ENCODE data around the gene MDM4.
"Not testable (repeated sequence)": the region's sequence is repeated elsewhere in the genome, so short reads cannot be mapped to it uniquely, and the experiment has no call there.

Gene MDM4

DNA sequence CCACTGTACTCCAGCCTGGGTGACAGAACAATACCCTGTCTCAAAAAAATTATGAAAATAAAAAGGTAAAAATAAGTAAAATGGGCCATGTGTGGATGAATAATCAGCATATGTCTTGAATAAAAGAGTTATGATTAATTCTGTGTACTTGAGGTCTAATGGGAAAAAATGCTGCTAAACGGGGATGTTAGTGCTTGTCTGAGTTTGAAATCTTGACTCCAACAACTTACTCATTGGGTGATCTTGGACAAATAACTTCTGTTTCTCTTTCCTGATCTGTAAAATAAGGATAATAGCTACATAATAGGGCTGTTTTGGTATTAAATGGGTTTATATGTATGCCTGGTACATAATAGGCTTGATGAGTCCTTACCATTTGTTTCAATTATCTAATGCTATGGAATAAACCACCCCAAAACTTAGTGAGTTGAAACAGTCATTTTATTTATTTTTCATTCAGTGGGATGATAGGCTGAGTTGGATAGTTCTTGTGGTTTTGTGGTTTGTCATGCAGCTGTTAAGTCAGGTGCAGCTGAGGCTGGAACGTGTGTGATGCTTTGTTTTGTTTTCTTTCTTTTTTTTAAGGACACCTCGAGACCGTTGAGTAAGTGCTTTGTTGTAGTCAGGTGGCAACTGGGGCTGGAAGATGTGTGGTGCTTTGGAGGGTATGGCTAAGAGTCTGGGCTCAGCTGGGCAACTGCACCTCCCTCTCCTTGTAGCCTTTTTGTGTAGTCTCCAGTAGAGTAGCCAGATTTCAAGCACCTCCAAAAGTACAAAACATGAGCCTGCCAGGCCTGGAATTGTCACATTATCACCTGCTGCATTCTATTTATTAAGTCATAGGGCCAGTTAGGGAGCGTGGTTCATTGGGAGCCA lies 4.9 kb downstream of the MDM4 start:
- peak; percentile 82 for DNase-seq

DNA sequence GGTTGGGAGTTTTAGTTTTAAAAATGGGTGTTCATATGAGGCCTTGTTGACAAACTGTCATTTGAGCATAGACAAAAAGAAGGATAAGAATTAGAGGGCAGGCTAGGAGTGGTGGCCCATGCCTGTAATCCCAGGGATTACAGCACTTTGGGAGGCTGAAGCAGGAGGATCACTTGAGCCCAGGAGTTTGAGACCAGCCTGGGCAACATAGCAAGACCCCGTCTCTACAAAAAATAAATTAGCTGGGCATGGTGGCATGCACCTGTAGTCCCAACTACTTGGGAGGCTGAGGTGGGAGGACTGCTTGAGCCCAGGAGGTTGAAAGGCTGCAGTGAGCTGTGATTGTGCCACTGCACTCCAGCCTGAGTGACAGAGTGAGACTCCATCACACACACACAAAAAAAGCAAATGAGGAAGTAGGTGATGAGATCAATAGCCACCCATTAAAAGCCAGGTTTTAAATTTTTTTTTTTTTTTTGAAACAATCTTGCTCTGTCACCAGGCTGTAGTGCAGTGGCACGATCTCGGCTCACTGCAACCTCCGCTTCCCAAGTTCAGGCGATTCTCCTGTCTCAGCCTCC lies 5.8 kb downstream of the MDM4 start:
- DNase-seq, result not testable (repeated sequence)

- no peak for DNase-seq
Measured at GRCh38 chr1:204523605-204524215, 7.5 kb downstream of the MDM4 start.

- no peak for DNase-seq
Measured at GRCh38 chr1:204524986-204525385, 8.8 kb downstream of the MDM4 start.

DNA sequence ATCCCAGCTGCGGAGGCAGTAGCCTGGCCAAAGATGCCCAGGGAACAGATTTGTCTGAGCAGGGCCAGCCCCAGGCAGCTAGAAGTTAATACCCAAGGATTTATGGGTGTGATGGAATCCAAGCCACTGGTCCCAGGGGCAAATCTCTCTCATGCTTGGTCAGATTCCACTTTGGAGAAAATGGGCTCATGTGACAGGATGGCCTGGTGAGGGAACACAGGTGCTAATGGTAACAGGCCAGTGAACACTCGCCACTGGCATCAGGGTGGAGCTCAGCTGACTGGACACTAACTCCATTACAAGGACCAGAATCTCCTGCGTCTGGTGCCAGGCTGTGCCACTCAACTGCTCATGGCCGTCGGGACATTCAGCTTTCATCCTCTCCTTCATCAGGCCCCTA lies 12.0 kb downstream of the MDM4 start:
- DNase-seq, result no peak

DNA sequence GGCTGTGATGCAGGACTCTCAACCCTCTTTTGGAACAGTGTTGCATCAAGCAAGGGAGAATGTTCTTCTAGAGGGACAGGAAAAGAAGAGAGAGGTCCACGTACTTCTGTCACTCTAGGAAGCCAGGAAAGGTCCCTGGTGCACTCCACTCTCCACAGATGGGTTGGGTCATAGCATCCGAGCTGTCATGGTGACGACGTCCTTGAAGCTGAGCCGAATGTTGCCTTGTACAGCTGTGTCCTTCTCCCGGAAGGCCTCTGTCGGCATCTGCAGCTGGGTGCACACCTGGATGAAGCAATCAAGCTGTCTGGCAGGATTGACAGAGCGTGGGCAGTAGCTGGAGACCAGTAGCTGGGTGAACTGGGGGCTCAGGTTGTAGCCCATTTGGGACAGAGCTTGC lies 12.5 kb downstream of the MDM4 start:
- DNase-seq, result no peak

GRCh38 chr1:204529371-204529895 lies 13.2 kb downstream of the MDM4 start:
- DNase-seq, result no peak

- DNase-seq, result no peak
Measured at GRCh38 chr1:204530932-204531331, 14.7 kb downstream of the MDM4 start.

DNA sequence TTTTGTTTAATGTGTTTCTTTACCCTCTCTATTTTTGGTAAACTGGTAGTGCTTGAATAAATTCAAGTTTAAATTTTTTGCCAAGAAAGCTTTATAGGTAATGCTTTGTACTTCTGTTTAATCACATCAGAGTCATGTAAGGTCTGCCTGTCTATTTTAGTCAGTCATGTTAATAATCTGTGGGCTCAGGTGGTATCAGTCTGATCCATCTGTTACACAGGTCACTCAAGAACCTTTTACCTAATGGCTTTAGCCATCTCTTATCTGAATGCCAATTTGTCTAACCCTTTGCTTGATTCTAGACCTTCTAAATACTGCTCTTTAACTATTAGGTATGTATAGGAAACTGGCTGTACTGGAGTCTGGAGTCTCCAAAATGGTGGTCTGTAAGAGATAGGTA lies 16.6 kb downstream of the MDM4 start:
- no peak for DNase-seq

- DNase-seq, result no peak
Measured at GRCh38 chr1:204541626-204542025, 25.4 kb downstream of the MDM4 start.

GRCh38 chr1:204544321-204544720 lies 28.1 kb downstream of the MDM4 start:
- peak; percentile 64 for DNase-seq

DNA sequence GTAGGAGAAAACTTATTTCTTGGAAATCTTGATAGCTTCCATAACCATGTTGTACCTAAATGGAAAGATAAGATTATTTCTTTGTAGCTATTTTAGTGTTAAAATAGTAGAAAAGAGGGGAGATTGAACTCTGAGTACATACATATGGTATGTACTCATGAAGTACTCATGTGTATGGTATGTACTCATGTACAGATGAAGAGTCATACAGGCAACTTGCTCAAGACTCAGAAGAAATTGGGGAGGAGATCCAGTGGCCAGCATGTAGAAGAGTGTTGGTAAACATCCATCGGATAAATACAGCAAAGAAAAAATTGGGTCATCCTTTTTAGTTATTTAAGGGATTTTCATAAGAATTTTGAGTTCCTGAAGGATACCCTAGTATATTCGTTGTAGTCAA lies 29.0 kb downstream of the MDM4 start:
- DNase-seq, result no peak

DNA sequence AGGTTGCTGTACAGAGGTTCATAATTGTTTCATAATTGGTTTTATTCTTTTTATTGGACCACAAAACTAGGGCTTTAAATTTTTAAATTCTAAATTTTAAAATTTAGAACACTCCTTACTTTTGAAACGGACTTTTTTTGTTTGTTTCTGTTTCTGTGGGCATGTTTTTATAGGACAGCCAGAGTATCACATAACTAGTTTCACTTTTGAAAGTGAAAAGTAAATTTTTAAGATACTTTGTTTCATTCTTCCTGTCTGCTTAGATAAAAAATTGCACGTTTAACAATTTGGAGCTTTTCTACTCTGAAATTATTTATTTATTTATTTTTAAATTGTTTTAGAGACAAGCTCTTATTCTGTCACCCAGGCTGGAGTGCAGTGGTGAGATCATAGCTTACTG lies 29.7 kb downstream of the MDM4 start:
- DNase-seq, result no peak

DNA sequence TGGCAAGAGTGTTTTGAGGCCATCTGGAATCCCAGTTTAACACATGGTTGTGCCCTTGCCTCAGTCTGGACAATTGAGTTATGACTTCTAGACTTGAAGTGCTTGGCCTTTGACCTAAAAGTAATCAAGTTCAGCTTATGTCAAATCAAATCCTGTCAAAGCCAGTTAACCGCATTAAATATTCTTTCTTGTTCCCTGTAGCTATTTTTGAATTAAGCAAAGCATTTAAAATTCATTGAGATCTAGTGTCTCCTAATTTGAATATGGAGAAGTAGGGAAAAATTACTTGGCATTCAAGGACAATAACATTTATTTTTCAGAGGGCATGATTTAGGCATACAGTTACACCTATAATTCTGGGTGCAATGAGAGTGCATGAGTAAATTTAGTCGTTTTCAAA lies 32.1 kb downstream of the MDM4 start:
- no peak for DNase-seq

DNA sequence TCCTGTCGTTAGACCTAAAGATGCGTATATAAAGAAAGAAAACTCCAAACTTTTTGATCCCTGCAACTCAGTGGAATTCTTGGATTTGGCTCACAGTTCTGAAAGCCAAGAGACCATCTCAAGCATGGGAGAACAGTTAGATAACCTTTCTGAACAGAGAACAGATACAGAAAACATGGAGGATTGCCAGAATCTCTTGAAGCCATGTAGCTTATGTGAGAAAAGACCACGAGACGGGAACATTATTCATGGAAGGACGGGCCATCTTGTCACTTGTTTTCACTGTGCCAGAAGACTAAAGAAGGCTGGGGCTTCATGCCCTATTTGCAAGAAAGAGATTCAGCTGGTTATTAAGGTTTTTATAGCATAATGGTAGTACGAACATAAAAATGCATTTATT lies 33.1 kb downstream of the MDM4 start:
- DNase-seq, result no peak

DNA sequence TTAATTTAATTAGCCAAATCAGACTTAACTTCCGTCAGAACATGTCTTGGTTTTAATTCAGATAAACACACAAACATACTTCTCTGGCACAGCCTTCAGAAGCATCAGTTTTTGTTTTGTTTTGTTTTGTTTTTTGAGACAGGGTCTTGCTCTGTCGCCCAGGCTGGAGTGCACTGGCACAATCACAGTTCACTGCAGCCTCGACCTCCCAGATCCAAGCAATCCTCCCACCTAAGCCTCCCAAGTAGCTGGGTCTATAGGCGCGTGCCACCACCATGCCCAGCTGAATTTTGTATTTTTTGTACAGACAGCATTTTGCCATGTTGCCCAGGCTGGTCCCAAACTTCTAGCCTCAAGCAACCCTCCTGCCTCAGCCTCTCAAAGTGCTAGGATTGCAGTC lies 34.7 kb downstream of the MDM4 start:
- DNase-seq, result no peak

- no peak for DNase-seq
Measured at GRCh38 chr1:204556458-204557052, 40.3 kb downstream of the MDM4 start.

DNA sequence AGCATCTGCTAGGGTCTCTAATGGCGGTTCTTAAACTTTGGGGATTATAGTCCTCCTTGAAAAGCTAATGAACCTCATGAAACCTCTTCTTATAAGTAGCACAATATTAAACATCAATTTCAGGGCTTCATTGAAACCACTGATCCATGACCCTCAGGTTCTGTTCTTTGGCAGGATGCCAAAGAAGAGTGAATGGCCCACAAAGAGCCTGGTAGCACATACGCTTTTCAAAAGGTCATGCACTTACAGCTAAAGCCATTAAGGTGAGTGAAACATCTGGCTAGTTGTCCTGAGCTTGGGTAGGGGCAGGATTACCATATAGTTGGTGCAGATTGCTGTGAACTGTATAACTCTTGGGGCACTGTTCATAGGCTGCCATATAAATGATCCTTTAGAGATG lies 42.3 kb downstream of the MDM4 start:
- DNase-seq, result no peak

DNA sequence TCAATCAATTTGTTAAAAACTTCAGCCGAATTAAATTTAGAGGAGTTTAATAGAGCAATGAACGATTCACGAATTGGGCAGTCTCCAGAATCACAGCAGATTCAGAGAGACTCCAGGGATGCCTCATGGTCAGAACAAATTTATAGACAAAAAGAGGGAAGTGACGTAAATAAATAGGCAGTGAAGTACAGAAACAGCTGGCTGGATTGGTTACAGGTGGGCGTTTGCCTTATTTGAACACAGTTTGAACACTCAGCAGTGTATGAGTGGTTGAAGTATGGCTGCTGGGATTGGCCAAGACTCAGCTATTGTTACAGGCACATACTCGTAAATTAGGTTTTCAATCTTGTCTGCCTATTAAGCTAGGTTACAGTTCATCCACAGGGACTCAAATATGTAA lies 43.8 kb downstream of the MDM4 start:
- DNase-seq, result not testable (repeated sequence)

DNA sequence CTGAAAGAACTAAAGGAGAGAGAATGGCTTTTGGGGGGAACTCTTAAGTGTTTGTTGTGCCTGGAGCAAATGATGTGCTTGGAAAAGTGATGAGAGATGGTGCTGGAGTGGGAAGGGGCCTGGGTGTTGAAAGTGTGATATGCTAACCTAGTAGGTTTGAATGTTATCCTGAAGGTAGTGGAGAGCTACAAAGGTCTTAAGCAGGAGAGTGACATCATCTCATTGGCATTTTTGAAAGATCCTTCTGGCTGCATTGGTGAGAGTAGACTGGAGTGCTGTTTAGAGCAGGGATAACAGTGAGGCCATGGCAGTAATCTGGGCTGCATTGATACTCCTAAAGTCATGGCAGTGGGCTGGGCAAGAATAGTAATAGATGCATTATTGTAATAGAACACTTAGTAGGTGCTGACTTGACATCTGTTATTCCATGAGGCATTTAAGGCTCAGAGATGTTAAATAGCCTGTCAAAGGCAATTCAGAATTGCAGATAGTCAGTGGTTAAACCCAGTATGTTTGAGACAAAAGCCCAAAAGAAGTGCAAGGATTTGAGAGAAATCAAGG lies 44.5 kb downstream of the MDM4 start:
- no peak for DNase-seq

- no peak for DNase-seq
Measured at GRCh38 chr1:204562075-204562990, 46.1 kb downstream of the MDM4 start.

GRCh38 chr1:204563307-204563706 lies 47.1 kb downstream of the MDM4 start:
- no peak for DNase-seq

Data from CD4-positive, alpha-beta T cell treated with Interleukin-10 for 1 hour (primary cell).